GM19035 (cell line): Measurements from ENCODE around the gene PLAAT3.
"Not testable (repeated sequence)": the region's sequence is repeated elsewhere in the genome, so short reads cannot be mapped to it uniquely, and the experiment has no call there.

ENCODE experiments used
- ATAC-seq: cut with Tn5 transposase; IDR thresholded peaks from one replicate; pipeline ENCODE4 v1.9.1; 2021; ENCODE audit not compliant: unreplicated experiment

The PLAAT3 gene

DNA sequence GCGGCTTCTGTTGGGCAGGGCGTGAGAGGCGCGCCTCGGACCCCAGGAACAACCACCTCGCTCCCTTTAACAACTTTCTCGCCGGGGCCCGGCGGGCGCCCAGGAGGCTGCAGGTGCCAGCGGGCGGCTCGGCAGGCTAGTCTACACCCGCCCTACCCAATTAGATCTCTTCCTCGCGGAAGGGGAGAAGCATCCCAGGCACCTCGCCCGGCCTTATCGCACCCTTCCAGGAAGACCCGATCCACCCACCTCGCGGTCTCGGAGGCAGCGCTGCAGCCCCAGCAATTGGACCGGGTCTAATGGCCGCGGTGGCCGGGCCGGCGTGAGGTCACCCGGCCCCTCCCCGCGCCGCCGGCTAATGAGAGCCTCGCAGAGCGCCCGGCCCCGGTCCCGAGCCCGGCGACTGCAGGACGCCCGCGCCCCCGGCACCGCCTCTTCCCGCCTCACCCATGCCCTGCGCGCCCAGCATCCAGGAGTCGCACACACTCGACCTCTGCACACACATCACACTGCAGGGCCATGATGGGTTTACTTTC is at the start of gene PLAAT3:
TSS of gene PLAAT3 (minus strand) at position 298 of the 536 bp plus-strand sequence. CDS start 419 bp downstream, outside the sequence.
- ATAC-seq, result peak; percentile 56

DNA sequence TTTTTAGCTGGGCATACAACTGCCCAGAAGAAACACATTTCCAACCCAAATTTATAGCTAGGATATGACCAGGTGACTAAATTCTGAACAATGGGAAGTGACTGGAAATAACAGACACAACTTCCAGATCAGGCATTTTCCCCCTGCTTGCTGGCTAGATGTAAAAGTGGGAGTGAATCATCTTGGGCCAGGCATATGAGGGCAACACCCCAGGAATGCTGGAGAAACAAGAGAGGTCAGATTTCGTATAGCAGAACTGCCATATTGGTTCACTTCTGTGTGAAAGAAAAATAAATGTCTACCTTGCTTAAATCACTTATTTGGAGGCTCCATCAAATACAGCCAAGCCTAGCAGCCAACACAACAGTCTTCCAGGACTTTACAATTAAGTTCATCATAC is 49.6 kb upstream of the PLAAT3 start:
- no peak for ATAC-seq

DNA sequence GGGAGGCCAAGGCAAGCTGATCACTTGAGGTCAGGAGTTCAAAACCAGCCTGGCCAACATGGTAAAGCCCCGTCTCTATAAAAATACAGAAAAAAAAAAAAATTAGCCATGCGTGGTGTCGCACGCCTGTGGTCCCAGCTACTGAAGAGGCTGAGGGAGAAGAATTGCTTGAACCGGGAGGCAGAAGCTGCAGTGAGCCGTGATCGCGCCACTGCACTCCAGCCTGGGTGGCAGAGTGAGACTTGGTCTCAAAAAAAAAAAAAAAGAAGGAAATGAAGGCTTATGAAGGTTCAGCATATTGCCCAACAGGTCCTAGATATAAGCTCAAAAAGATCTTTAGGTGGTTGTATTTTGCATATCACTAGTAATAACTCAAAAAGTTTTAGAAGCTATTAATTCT is 46.7 kb upstream of the PLAAT3 start:
- ATAC-seq, result no peak

GRCh38 chr11:63652671-63653070 is 38.4 kb upstream of the PLAAT3 start:
- no peak for ATAC-seq

GRCh38 chr11:63643205-63643604 is 29.0 kb upstream of the PLAAT3 start:
- ATAC-seq, result no peak

DNA sequence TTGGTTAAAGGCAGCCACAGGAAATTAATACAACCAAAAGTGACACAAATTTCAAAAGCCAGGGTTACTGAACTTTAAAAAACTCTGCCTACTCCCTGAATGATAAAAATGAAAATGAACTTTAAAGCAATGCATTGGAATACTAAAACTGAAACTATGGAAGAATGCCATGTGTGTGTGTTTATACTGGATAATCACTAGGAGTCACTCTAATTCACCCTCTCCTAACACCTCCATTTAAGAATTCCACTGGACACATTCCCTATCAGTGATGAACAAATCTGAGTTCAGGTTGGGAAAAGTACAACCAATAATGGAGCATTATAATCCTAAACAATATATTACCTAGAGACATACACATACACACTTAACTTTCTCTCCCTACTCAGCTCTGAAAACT is 27.5 kb upstream of the PLAAT3 start:
- ATAC-seq, result no peak

DNA sequence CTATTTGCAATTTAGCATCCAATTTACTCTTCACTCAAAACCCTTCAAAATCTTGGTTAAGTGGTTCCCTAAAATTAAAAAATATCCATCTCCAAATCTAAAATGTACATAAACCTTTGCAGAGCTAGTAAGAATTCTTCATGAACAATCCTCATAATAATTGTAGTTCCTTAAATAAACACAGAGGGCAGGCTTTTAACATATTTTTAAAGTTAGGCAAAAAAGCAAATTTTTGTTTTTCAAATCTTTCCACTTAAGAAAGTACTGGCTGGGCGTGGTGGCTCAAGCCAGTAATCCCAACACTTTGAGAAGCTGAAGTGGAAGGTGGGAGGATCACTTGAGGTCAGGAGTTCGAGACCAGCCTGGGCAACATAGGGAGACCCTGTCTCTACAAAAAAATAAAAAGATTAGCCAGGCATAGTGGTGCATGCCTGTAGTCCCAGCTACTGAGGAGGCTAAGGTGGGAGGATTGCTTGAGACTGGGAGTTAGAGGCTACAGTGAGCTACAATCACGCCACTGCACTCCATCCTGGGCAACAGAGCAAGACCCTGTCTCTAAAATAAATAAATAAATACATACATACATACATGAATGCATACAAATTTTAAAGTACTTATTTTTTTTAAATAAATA is 25.1 kb upstream of the PLAAT3 start:
- no peak for ATAC-seq

DNA sequence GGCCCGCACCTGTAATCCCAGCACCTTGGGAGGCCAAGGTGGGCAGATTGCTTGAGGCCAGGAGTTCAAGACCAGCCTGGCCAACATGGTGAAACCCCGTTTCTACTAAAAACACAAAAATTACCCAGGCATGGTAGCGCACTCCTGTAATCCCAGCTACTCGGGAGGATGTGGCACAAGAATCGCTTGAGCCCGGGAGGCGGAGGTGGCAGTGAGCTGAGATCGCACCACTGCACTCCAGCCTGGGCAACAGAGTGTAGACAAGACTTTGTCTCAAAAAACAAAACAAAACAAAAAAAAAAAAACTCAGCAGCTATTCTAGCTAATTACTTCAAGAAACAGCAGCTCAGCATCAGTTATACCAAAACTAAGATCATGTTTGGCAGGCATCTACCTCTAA is 24.2 kb upstream of the PLAAT3 start:
- not testable (repeated sequence) for ATAC-seq

GRCh38 chr11:63635762-63636465 is 21.7 kb upstream of the PLAAT3 start:
- peak; percentile 51 for ATAC-seq

DNA sequence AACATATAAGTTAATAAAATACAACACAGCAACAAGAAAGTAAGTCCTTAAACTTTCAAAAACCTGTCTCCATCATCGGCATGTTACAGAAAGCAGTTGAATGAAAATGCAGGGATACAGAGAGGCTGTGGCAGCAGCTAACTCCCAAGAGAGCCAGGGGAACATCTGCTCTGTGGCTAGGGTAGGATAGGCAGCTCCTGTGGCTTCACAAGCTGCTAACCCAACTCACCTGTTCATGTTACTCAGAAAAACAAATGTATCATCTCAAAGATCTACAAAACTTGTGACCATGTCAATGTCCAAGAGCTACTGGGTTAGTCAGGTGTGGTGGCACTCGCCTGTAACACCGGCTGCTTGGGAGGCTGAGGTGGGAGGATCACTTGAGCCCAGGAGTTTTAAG is 15.2 kb upstream of the PLAAT3 start:
- ATAC-seq, result no peak

- ATAC-seq, result no peak
Measured at GRCh38 chr11:63623513-63624140, 9.4 kb upstream of the PLAAT3 start.

GRCh38 chr11:63622323-63622722 is 8.1 kb upstream of the PLAAT3 start:
- ATAC-seq, result no peak

GRCh38 chr11:63621071-63621470 is 6.8 kb upstream of the PLAAT3 start:
- ATAC-seq, result no peak

DNA sequence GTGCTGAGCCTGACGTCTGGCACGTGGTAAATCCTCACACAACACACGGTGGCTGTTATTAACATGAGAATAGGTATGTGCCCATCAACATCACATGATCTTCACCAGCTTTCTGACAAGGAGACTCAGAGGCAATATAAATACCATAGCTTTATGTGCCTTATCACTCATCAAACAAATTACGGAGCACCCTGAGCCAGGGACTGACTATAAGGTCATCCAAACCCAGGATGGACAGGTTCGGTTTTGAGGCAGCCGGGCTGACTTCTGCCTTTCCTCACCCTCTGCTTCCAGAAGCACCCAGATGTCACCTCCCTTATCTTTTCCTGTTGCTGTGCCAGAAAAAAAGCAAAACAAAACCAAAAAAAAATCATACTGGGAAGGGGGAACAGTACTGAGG is 5.7 kb upstream of the PLAAT3 start:
- ATAC-seq, result no peak

DNA sequence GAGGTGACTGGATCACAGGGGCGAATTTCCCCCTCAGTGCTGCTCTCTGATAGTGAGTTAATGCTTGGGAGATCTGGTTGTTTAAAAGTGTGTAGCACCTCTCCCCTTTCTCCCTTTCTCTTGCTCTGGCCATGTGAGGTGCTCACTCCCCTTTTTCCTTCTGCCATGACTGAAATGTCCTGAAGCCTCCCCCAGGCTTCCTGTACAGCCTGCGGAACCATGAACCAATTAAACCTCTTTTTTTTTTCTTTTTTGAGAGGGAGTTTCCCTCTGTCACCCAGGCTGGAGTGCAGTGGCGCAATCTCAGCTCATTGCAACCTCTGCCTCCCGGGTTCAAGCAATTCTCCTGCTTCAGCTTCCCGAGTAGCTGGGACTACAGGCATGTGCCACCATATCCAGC is 3.5 kb upstream of the PLAAT3 start:
- not testable (repeated sequence) for ATAC-seq

- ATAC-seq, result no peak
Measured at GRCh38 chr11:63616953-63617352, 2.7 kb upstream of the PLAAT3 start.

GRCh38 chr11:63613517-63614135 is 607 bp downstream of the PLAAT3 start:
- ATAC-seq, result peak; percentile 47

GRCh38 chr11:63612181-63612580 is 2.1 kb downstream of the PLAAT3 start:
- ATAC-seq, result no peak

GRCh38 chr11:63611395-63611747 is 2.9 kb downstream of the PLAAT3 start:
- no peak for ATAC-seq

- no peak for ATAC-seq
Measured at GRCh38 chr11:63610604-63611394, 3.4 kb downstream of the PLAAT3 start.
